Endothelial cell of umbilical vein (primary cell): ENCODE data around the gene CDC16. TPM values are rescaled to one million over a fixed set of nuclear protein-coding genes. Genes with fewer than 3 reads are reported as not detected.

Source experiments
- BruUV-seq: library from RNA; stranded (reverse); fragments of 400-500 nt; replicated peaks from 2 replicates; lab custom pipeline; 2021; lab: Mats Ljungman, UMichigan
- CTCF ChIA-PET: fragments of 300-600, 350-600 bp; sonication (Branson Sonifier 250); formaldehyde crosslinking; loops from one replicate; lab custom pipeline; 2021; ENCODE audit warnings: antibody characterized with exemption, inconsistent platforms; lab: Charles Lee
- POLR2A ChIA-PET: fragments of 300-600, 350-600 bp; sonication (Branson Sonifier 250); formaldehyde crosslinking; loops from one replicate; lab custom pipeline; 2021; ENCODE audit warnings: antibody characterized with exemption, inconsistent platforms; lab: Charles Lee
- DNase-seq: peaks from one replicate; pipeline ENCODE4 v3.0.0-alpha.2; 2011; ENCODE audit warnings: low read depth, low spot score
- FAIRE-seq: peaks from 2 replicates; lab custom pipeline; 2011; peaks lifted over from hg19 to GRCh38; lab: Jason Lieb, UNC
- H2AFZ ChIP-seq: 2 replicates; pipeline ENCODE4 v1.6.0; 2012; ENCODE audit warnings: low read depth, low read length, control low read depth, inconsistent platforms
- H3K27ac ChIP-seq: 2 replicates; pipeline ENCODE4 v1.5.1; 2011; ENCODE audit warnings: low read depth, mild to moderate bottlenecking, control low read depth, low read length, moderate library complexity; ENCODE audit not compliant: insufficient read depth
- H3K27me3 ChIP-seq, 2 experiments: 2 replicates each; pipeline versions ENCODE4 v1.6.0 to v1.6.1; 2011; ENCODE audit warnings: low read length in 2 of 2, mixed read lengths in 1 of 2; ENCODE audit not compliant: control insufficient read depth in 2 of 2, insufficient read depth in 2 of 2
- H3K36me3 ChIP-seq, 2 experiments: 2 replicates in 1 of 2; 3 replicates in 1 of 2; pipeline ENCODE4 v1.5.1; 2011; ENCODE audit warnings: low read length in 2 of 2, mild to moderate bottlenecking in 1 of 2, moderate library complexity in 1 of 2; ENCODE audit not compliant: control insufficient read depth in 2 of 2, insufficient read depth in 2 of 2; ENCODE audit errors: extremely low read depth in 1 of 2
- H3K4me1 ChIP-seq: 3 replicates; pipeline ENCODE4 v1.5.1; 2011; ENCODE audit warnings: mild to moderate bottlenecking, low read length; ENCODE audit not compliant: control insufficient read depth, insufficient read depth; ENCODE audit errors: extremely low read depth
- H3K4me2 ChIP-seq: 2 replicates; pipeline ENCODE4 v1.6.1; 2011; ENCODE audit warnings: low read length, control low read depth, mixed read lengths; ENCODE audit not compliant: insufficient read depth
- H3K4me3 ChIP-seq, 3 experiments: fragments of 200-600 bp in 1 of 3; sonication (generic), shearing (Covaris generic) in 1 of 3; replicated peaks in 1 of 3; 2 replicates each; pipeline ENCODE4 v1.5.1; 2011 to 2016; ENCODE audit warnings: control low read depth in 3 of 3, low read length in 3 of 3, mild to moderate bottlenecking in 2 of 3, inconsistent platforms in 1 of 3, low read depth in 1 of 3, moderate library complexity in 1 of 3; ENCODE audit not compliant: insufficient read depth in 1 of 3
- H3K79me2 ChIP-seq: 2 replicates; pipeline ENCODE4 v1.6.0; 2012; ENCODE audit warnings: low read length, inconsistent platforms; ENCODE audit not compliant: control insufficient read depth, insufficient read depth
- H3K9ac ChIP-seq: replicated peaks from 2 replicates; pipeline ENCODE3; 2011; ENCODE audit warnings: low read length, control low read depth; ENCODE audit not compliant: insufficient read depth; ENCODE audit errors: extremely low read depth
- H3K9me1 ChIP-seq: replicated peaks from 3 replicates; pipeline ENCODE4 v1.6.0; 2011; ENCODE audit warnings: mild to moderate bottlenecking, low read length; ENCODE audit not compliant: control insufficient read depth, insufficient read depth; ENCODE audit errors: extremely low read depth
- H3K9me3 ChIP-seq: replicated peaks from 2 replicates; pipeline ENCODE4 v1.5.1; 2012; ENCODE audit warnings: low read length, inconsistent platforms; ENCODE audit not compliant: control insufficient read depth, insufficient read depth
- H4K20me1 ChIP-seq: replicated peaks from 2 replicates; pipeline ENCODE3; 2011; ENCODE audit warnings: mild to moderate bottlenecking, low read length; ENCODE audit not compliant: control insufficient read depth, insufficient read depth; ENCODE audit errors: extremely low read depth
- EZH2 ChIP-seq: IDR thresholded peaks from 2 replicates; pipeline ENCODE4 v1.6.1; 2012; ENCODE audit warnings: borderline replicate concordance, low read depth, mild to moderate bottlenecking, moderate library complexity, low read length, inconsistent platforms; ENCODE audit not compliant: severe bottlenecking
- FOS ChIP-seq: IDR thresholded peaks from 2 replicates; pipeline ENCODE4 v1.6.1; 2011; ENCODE audit warnings: mild to moderate bottlenecking, low read length, moderate library complexity, borderline replicate concordance; ENCODE audit not compliant: insufficient read depth
- GATA2 ChIP-seq: IDR thresholded peaks from 2 replicates; pipeline ENCODE4 v1.7.0; 2011; ENCODE audit warnings: low read depth, mild to moderate bottlenecking, moderate library complexity, mixed read lengths, low read length; ENCODE audit not compliant: insufficient read length, insufficient read depth
- JUN ChIP-seq: IDR thresholded peaks from 2 replicates; pipeline ENCODE4 v1.6.1; 2011; ENCODE audit warnings: borderline replicate concordance, low read depth; ENCODE audit not compliant: insufficient read length, insufficient read depth
- MAX ChIP-seq: IDR thresholded peaks from 2 replicates; pipeline ENCODE4 v1.6.1; 2011; ENCODE audit not compliant: insufficient read depth, insufficient read length
- MYC ChIP-seq: IDR thresholded peaks from one replicate; pipeline ENCODE4 v1.6.1; 2011; ENCODE audit warnings: mild to moderate bottlenecking, low read depth, low read length
- POLR2A ChIP-seq: IDR thresholded peaks from 2 replicates; pipeline ENCODE4 v1.6.1; 2012; ENCODE audit warnings: low read depth, mild to moderate bottlenecking, control low read depth, low read length
- POLR2AphosphoS5 ChIP-seq: IDR thresholded peaks from 2 replicates; pipeline ENCODE4 v1.6.1; 2012; ENCODE audit warnings: low read depth, mild to moderate bottlenecking, control low read depth, low read length, moderate library complexity; ENCODE audit not compliant: insufficient read depth
- dilution Hi-C: fragments of 300-500 bp; cut with MboI; formaldehyde crosslinking; loops from one replicate; pipeline ENCODE4 v1.15.0; 2019; ENCODE audit warnings: low sequenced_read_pairs; ENCODE audit not compliant: extremely low pct_ligation_motif_present
- intact Hi-C: fragments of 100-400 bp; cut with micrococcal nuclease; formaldehyde crosslinking; loops from one replicate; pipeline ENCODE4 v1.10.0; 2022
- polyA plus RNA-seq, 4 experiments: library from polyadenylated mRNA; depleted of rRNA in 3 of 4; stranded (reverse) in 3 of 4; unstranded in 1 of 4; fragments of >200 nt; gene quantifications; 2 replicates each; pipeline versions ENCODE4 v1.2.1 to v1.2.3, GENCODE V29; 2011 to 2012; ENCODE audit warnings: missing spikeins in 1 of 4
- total RNA-seq: library from RNA; stranded (reverse); gene quantifications from 2 replicates; pipeline ENCODE4 v1.2.3, GENCODE V29; 2021
- TF ChIP-seq, protein P1 (sequence below), 2 donors: IDR thresholded peaks; 1 replicate in 1 of 2; 2 replicates in 1 of 2; pipeline ENCODE4 v1.5.1; 2011; ENCODE audit warnings: low read length in 2 of 2, mild to moderate bottlenecking in 2 of 2, moderate library complexity in 2 of 2, control low read depth in 1 of 2, inconsistent platforms in 1 of 2, low read depth in 1 of 2; ENCODE audit not compliant: insufficient read depth in 1 of 2; ENCODE audit errors: extremely low read depth in 1 of 2

Gene CDC16
- total and polyA plus RNA-seq, 2 donors (not counting 3 experiments of a cell fraction or from before 2014, with no cell fraction given), result 41.6 to 83.3 TPM

DNA sequence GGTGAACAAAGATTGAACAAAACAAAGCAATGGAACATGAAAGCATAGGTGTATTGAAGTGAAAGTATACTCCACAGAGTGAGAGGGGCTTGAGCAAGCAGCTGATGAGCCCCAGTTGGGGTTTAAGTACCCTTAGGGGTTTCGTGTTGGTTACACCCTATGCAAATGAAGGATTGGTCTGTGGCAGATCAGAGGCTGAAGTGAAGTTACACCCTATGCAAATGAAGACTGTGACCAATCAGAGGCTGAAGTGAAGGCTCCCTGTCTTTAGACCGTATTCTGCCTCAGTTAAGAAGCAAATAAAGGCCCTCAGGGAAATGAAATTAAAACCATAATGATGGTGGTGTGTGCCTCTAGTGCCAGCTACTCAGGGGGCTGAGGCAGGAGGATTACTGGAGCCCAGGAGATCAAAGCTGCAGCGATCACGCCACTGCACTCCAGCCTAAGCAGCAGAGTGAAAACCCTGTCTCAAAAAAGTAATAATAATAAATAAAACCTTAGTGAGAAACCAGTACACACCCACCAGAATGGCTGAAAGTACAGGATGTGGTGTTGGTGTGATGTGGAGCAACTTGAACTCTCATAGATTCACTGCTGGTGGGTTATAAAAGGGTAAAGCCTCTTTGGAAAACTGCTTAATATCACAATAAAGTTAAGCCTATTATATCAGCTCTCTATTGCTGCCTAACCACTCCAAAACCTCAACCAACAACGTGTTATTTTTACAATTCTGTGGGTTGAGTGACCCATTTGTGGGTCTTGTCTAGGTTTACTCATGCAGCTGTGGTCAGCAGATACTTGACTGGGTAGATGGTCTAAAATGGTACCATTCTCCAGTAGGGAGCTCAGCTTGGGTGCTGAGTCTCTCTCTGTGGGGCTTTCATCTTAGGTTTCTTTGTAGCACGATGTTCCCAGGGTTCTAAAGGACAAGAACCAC is 33.9 kb downstream of the CDC16 start:
- Histone ChIP-seq H3K4me3 (no peak overlapping the region), H3K4me1 (no peaks in the 10 kb centered on the region), H3K27me3 (no peaks in the 10 kb centered on the region), H3K27ac (no peak overlapping the region), H3K9me3 (no peaks in the 10 kb centered on the region), H3K9ac (no peak overlapping the region), H2AFZ (no peak overlapping the region), H3K9me1 (no peaks in the 10 kb centered on the region), H4K20me1 (no peaks in the 10 kb centered on the region), H3K79me2 (no peaks in the 10 kb centered on the region), H3K4me2 (no peak overlapping the region), H3K36me3 (peaks cover 27 to 28% of the 10 kb centered on the region in 2 experiments)
- intact Hi-C loops (no loop called here), dilution Hi-C loops (no loop called here)
- no TSS peak for BruUV-seq
- FAIRE-seq, result no peak
- ChIA-PET CTCF (interaction anchor here (0.5 to 1.5 kb wide), 2 partner anchors 24 to 50 kb away, joined by 3 to 4 read pairs; no protein-coding TSS in a partner anchor), POLR2A (no interaction called here)
- TF ChIP-seq JUN (no peak), POLR2A (no peak), FOS (no peak), MAX (no peak), GATA2 (no peak), MYC (no peak), EZH2 (no peak), POLR2AphosphoS5 (no peak)
- TF ChIP-seq, protein P1, sequence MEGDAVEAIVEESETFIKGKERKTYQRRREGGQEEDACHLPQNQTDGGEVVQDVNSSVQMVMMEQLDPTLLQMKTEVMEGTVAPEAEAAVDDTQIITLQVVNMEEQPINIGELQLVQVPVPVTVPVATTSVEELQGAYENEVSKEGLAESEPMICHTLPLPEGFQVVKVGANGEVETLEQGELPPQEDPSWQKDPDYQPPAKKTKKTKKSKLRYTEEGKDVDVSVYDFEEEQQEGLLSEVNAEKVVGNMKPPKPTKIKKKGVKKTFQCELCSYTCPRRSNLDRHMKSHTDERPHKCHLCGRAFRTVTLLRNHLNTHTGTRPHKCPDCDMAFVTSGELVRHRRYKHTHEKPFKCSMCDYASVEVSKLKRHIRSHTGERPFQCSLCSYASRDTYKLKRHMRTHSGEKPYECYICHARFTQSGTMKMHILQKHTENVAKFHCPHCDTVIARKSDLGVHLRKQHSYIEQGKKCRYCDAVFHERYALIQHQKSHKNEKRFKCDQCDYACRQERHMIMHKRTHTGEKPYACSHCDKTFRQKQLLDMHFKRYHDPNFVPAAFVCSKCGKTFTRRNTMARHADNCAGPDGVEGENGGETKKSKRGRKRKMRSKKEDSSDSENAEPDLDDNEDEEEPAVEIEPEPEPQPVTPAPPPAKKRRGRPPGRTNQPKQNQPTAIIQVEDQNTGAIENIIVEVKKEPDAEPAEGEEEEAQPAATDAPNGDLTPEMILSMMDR (IDR thresholded peaks at IDR 0.05; ENCODE audit: extremely low read depth in 1 of 2, insufficient read depth in 1 of 2, low read depth in 1 of 2, low read length in 2 of 2), result no peak
- no peak for DNase-seq
